IMR-90 (cell line): ENCODE measurements around the gene RTP5. TPM values are rescaled to one million over a fixed set of nuclear protein-coding genes. Genes with fewer than 3 reads are reported as not detected.

Source experiments
- ATAC-seq: fragments of 200-7000 bp; cut with Tn5 transposase; 2 replicates; pipeline ENCODE4 v1.9.1; 2020; ENCODE audit warnings: low read depth, mild to moderate bottlenecking, moderate library complexity
- BruUV-seq: library from RNA; stranded (reverse); fragments of 400-500 nt; replicated peaks from 2 replicates; lab custom pipeline; 2021; lab: Mats Ljungman, UMichigan
- CTCF ChIA-PET: fragments of 300-600 bp; formaldehyde crosslinking; extraction: SDS; loops from one replicate; lab custom pipeline; 2021; ENCODE audit warnings: antibody characterized with exemption; lab: Yijun Ruan, JAX
- POLR2A ChIA-PET: fragments of 300-600 bp; sonication (Branson Sonifier 250); formaldehyde crosslinking; loops from one replicate; lab custom pipeline; 2022; ENCODE audit warnings: antibody characterized with exemption; ENCODE audit not compliant: unreplicated experiment; lab: Charles Lee
- DNase-seq: peaks from one replicate; pipeline ENCODE4 v3.0.0; 2013
- H2AFZ ChIP-seq: replicated peaks from 2 replicates; pipeline ENCODE3; 2013; ENCODE audit warnings: low read length, mild to moderate bottlenecking; ENCODE audit not compliant: poor library complexity
- H2AK5ac ChIP-seq: 2 replicates; pipeline ENCODE4 v1.6.1; 2013; ENCODE audit warnings: low read depth, low read length, inconsistent platforms
- H2AK9ac ChIP-seq: replicated peaks from 2 replicates; pipeline ENCODE3; 2013; ENCODE audit warnings: mild to moderate bottlenecking, low read depth, low read length, moderate library complexity; ENCODE audit not compliant: poor library complexity
- H2BK120ac ChIP-seq: 2 replicates; pipeline ENCODE4 v1.6.1; 2013; ENCODE audit warnings: low read depth, low read length, inconsistent platforms
- H2BK15ac ChIP-seq: 3 replicates; pipeline ENCODE4 v1.6.1; 2013; ENCODE audit warnings: low read depth, low read length, inconsistent platforms
- H2BK20ac ChIP-seq: 2 replicates; pipeline ENCODE4 v1.6.1; 2013; ENCODE audit warnings: low read depth, mild to moderate bottlenecking, inconsistent platforms, low read length, moderate library complexity
- H2BK5ac ChIP-seq: 2 replicates; pipeline ENCODE4 v1.6.1; 2013; ENCODE audit warnings: mild to moderate bottlenecking, low read depth, low read length, inconsistent platforms; ENCODE audit not compliant: poor library complexity, severe bottlenecking
- H3K14ac ChIP-seq: replicated peaks from 2 replicates; pipeline ENCODE4 v1.6.1; 2013; ENCODE audit warnings: low read depth, low read length, inconsistent platforms
- H3K18ac ChIP-seq: 2 replicates; pipeline ENCODE4 v1.6.1; 2013; ENCODE audit warnings: low read depth, low read length, control low read depth
- H3K23ac ChIP-seq: 2 replicates; pipeline ENCODE4 v1.6.1; 2013; ENCODE audit warnings: low read depth, low read length, inconsistent platforms
- H3K27ac ChIP-seq: 2 replicates; pipeline ENCODE4 v1.5.1; 2013; ENCODE audit warnings: mild to moderate bottlenecking, control low read depth, low read length; ENCODE audit not compliant: insufficient read depth
- H3K27me3 ChIP-seq: 2 replicates; pipeline ENCODE4 v1.6.1; 2013; ENCODE audit warnings: low read length; ENCODE audit not compliant: control insufficient read depth, insufficient read depth
- H3K36me3 ChIP-seq: 2 replicates; pipeline ENCODE4 v1.6.1; 2013; ENCODE audit warnings: low read length, mixed read lengths; ENCODE audit not compliant: control insufficient read depth, insufficient read depth
- H3K4ac ChIP-seq: 2 replicates; pipeline ENCODE4 v1.6.1; 2013; ENCODE audit warnings: low read depth, low read length, inconsistent platforms
- H3K4me1 ChIP-seq: 2 replicates; pipeline ENCODE4 v1.6.1; 2013; ENCODE audit warnings: low read length, mixed read lengths; ENCODE audit not compliant: control insufficient read depth, insufficient read depth
- H3K4me2 ChIP-seq: 2 replicates; pipeline ENCODE4 v1.6.1; 2013; ENCODE audit warnings: low read depth, mild to moderate bottlenecking, control low read depth, low read length, moderate library complexity
- H3K4me3 ChIP-seq: 2 replicates; pipeline ENCODE4 v1.5.1; 2013; ENCODE audit warnings: low read depth, mild to moderate bottlenecking, control low read depth, low read length, moderate library complexity; ENCODE audit not compliant: insufficient read depth
- H3K56ac ChIP-seq: 2 replicates; pipeline ENCODE4 v1.6.1; 2013; ENCODE audit warnings: low read length, inconsistent platforms; ENCODE audit not compliant: insufficient read depth; ENCODE audit errors: extremely low read depth
- H3K79me1 ChIP-seq, 2 experiments: 2 replicates each; pipeline ENCODE4 v1.6.1; 2013; ENCODE audit warnings: low read length in 2 of 2, inconsistent platforms in 1 of 2, low read depth in 1 of 2
- H3K9ac ChIP-seq: 2 replicates; pipeline ENCODE4 v1.6.1; 2013; ENCODE audit warnings: low read depth, low read length, control low read depth
- H3K9me1 ChIP-seq: 2 replicates; pipeline ENCODE4 v1.6.1; 2013; ENCODE audit warnings: low read length, inconsistent platforms; ENCODE audit not compliant: insufficient read depth
- H3K9me3 ChIP-seq: 2 replicates; pipeline ENCODE4 v1.6.1; 2013; ENCODE audit warnings: low read length; ENCODE audit not compliant: control insufficient read depth, insufficient read depth
- H4K20me1 ChIP-seq: 2 replicates; pipeline ENCODE4 v1.6.1; 2013; ENCODE audit warnings: low read length, inconsistent platforms; ENCODE audit not compliant: insufficient read depth
- H4K5ac ChIP-seq: 2 replicates; pipeline ENCODE4 v1.6.1; 2013; ENCODE audit warnings: mild to moderate bottlenecking, low read depth, low read length, control low read depth
- H4K8ac ChIP-seq, 2 experiments: 2 replicates each; pipeline ENCODE4 v1.6.1; 2013; ENCODE audit warnings: low read depth in 2 of 2, low read length in 2 of 2, control low read depth in 1 of 2, inconsistent platforms in 1 of 2
- H4K91ac ChIP-seq: 2 replicates; pipeline ENCODE4 v1.6.1; 2013; ENCODE audit warnings: low read depth, low read length, inconsistent platforms; ENCODE audit not compliant: insufficient read depth
- BHLHE40 ChIP-seq: fragments of 150-350 bp; IDR thresholded peaks from 2 replicates; pipeline ENCODE4 v1.6.1; 2016; ENCODE audit warnings: mild to moderate bottlenecking, low read depth, low read length
- CEBPB ChIP-seq: IDR thresholded peaks from 2 replicates; pipeline ENCODE4 v1.6.1; 2012; ENCODE audit warnings: low read depth, low read length, improper control_type of control experiment
- CHD1 ChIP-seq: IDR thresholded peaks from 2 replicates; pipeline ENCODE4 v1.6.1; 2012; ENCODE audit warnings: low read depth, low read length, improper control_type of control experiment
- FOS ChIP-seq: fragments of 150-350 bp; IDR thresholded peaks from 2 replicates; pipeline ENCODE4 v1.6.1; 2016; ENCODE audit warnings: low read depth, low read length
- MAFK ChIP-seq: IDR thresholded peaks from 2 replicates; pipeline ENCODE4 v1.6.1; 2012; ENCODE audit warnings: low read depth, low read length, improper control_type of control experiment
- MAZ ChIP-seq: IDR thresholded peaks from 2 replicates; pipeline ENCODE4 v1.6.1; 2012; ENCODE audit warnings: low read depth, mild to moderate bottlenecking, low read length, improper control_type of control experiment, moderate library complexity, borderline replicate concordance
- MXI1 ChIP-seq: IDR thresholded peaks from 2 replicates; pipeline ENCODE4 v1.6.1; 2012; ENCODE audit warnings: low read depth, mild to moderate bottlenecking, low read length, moderate library complexity, borderline replicate concordance
- NFE2L2 ChIP-seq: fragments of 150-350 bp; IDR thresholded peaks from 2 replicates; pipeline ENCODE4 v1.6.1; 2016; ENCODE audit warnings: low read depth, mild to moderate bottlenecking, low read length
- RAD21 ChIP-seq: IDR thresholded peaks from 2 replicates; pipeline ENCODE4 v1.6.1; 2012; ENCODE audit warnings: low read length, improper control_type of control experiment
- RCOR1 ChIP-seq: IDR thresholded peaks from 2 replicates; pipeline ENCODE4 v1.6.1; 2012; ENCODE audit warnings: mild to moderate bottlenecking, low read length, improper control_type of control experiment; ENCODE audit not compliant: insufficient replicate concordance
- RFX5 ChIP-seq: IDR thresholded peaks from 2 replicates; pipeline ENCODE4 v1.8.0; 2012; ENCODE audit warnings: low read depth, mild to moderate bottlenecking, low read length, moderate library complexity
- SMC3 ChIP-seq: fragments of 150-350 bp; IDR thresholded peaks from 2 replicates; pipeline ENCODE4 v1.6.1; 2016; ENCODE audit warnings: low read depth, mild to moderate bottlenecking, antibody characterized with exemption, low read length, moderate library complexity
- WGBS, 2 experiments: methylation state at CpG; one replicate each; pipeline versions ENCODE4 v1.1.5 to v1.1.7; 2013; ENCODE audit warnings: missing lambda C conversion rate in 2 of 2; ENCODE audit not compliant: insufficient read length in 1 of 2; ENCODE audit errors: extremely low coverage in 2 of 2; 5-methylcytosine and 5-hydroxymethylcytosine counted together
- dilution Hi-C: fragments of 300-500 bp; cut with HindIII; formaldehyde crosslinking; loops from one replicate; pipeline ENCODE4 v1.14.3; 2018; ENCODE audit warnings: low sequenced_read_pairs; ENCODE audit not compliant: unreplicated experiment
- in situ Hi-C: fragments of 300-500 bp; cut with MboI; formaldehyde crosslinking; loops from 3 replicates; pipeline ENCODE4 v1.14.3; 2019; ENCODE audit warnings: low sequenced_read_pairs, inconsistent platforms, mixed read lengths
- intact Hi-C: fragments of 100-400 bp; cut with micrococcal nuclease; formaldehyde crosslinking; loops from 2 replicates; pipeline ENCODE4 v1.10.0; 2022
- polyA plus RNA-seq, 3 experiments: library from polyadenylated mRNA; depleted of rRNA; stranded (reverse); fragments of >200 nt; gene quantifications; 2 replicates each; pipeline ENCODE4 v1.2.3, GENCODE V29; 2012; ENCODE audit warnings: low replicate concordance in 1 of 3
- total RNA-seq: library from RNA; depleted of rRNA; stranded (reverse); fragments of >200 nt; gene quantifications from 2 replicates; pipeline ENCODE4 v1.2.3, GENCODE V29; 2012
- TF ChIP-seq, protein P1 (sequence below): fragments of 150-350 bp; IDR thresholded peaks from 2 replicates; pipeline ENCODE4 v1.6.1; 2017; ENCODE audit warnings: mild to moderate bottlenecking, antibody characterized with exemption, low read length, low read depth
- TF ChIP-seq, protein P2 (sequence below): conservative IDR thresholded peaks from 2 replicates; pipeline ENCODE4 v1.5.1; 2012; ENCODE audit warnings: mild to moderate bottlenecking, low read depth, low read length, improper control_type of control experiment

Gene RTP5
- total and polyA plus RNA-seq, 2 of the 4 experiments (the other 2 are of a cell fraction): not detected

DNA sequence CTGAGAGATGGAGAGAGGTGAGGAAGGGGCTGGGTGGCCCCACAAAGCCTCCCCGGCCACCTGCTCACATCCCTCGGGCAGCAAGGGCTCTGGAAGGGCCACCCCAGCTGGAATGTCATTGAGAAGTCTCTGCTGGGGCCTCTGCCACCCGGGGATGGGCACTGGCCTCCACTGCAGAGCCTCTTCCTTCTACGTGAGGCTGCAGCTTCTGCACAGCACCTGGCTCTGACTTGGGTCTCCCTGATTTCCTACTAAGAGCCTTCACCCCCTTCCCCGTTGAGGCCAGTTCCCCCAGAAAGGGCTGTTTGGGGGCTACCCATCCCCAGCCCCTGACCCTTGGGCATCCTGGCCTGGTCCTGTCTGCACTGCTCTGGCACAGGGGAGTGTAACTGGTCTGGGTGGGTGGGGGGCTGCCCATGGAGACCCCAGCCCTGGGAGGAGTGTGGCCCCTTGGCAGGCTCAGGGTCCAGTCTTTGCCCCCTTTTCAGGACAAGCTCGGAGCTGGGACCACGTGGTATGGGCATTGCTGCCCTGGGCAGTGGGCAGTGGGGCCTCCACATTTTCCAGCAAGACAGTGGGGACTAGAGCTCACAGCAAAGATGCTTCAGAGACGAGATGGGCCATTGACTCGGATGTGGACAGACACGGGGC lies 16.4 kb upstream of the RTP5 start:
- 82% methylated on average over 5 of the region's 10 CpGs; no CpG with 5 or more reads in 1 of the 2 experiments for WGBS, 2 experiments
- no peaks in the 10 kb centered on the region for H4K20me1 ChIP-seq
- peaks cover 3% of the 10 kb centered on the region for H3K4me1 ChIP-seq
- H3K27me3 ChIP-seq: peaks cover 5% of the 10 kb centered on the region; the same call in 1 of the 2 replicates
- H3K9me1 ChIP-seq: no peaks in the 10 kb centered on the region
- no peak overlapping the region for H3K23ac ChIP-seq
- no peak overlapping the region for H3K4me2 ChIP-seq
- no peak overlapping the region for H2AK9ac ChIP-seq
- no peak overlapping the region for H4K8ac ChIP-seq
- no peak overlapping the region for H4K5ac ChIP-seq
- H2AFZ ChIP-seq: peak overlapping the region; percentile 19
- ATAC-seq (no peak), DNase-seq (no peak)
- no peak overlapping the region for H3K14ac ChIP-seq
- no peak overlapping the region for H3K9ac ChIP-seq
- no peak overlapping the region for H2BK120ac ChIP-seq
- no peak overlapping the region for H4K91ac ChIP-seq
- no TSS peak for BruUV-seq
- no peak overlapping the region for H2BK5ac ChIP-seq
- no peak overlapping the region for H3K27ac ChIP-seq
- in situ Hi-C loops (no loop called here), intact Hi-C loops (no loop called here), dilution Hi-C loops (no loop called here)
- H2BK20ac ChIP-seq: no peak overlapping the region
- TF ChIP-seq CHD1 (no peak), CEBPB (no peak), RFX5 (no peak), MXI1 (no peak), SMC3 (no peak), NFE2L2 (no peak), MAFK (no peak), BHLHE40 (no peak), RCOR1 (no peak), MAZ (no peak), FOS (no peak), RAD21 (no peak)
- TF ChIP-seq, protein P1, sequence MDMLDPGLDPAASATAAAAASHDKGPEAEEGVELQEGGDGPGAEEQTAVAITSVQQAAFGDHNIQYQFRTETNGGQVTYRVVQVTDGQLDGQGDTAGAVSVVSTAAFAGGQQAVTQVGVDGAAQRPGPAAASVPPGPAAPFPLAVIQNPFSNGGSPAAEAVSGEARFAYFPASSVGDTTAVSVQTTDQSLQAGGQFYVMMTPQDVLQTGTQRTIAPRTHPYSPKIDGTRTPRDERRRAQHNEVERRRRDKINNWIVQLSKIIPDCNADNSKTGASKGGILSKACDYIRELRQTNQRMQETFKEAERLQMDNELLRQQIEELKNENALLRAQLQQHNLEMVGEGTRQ: no peak
- TF ChIP-seq, protein P2, sequence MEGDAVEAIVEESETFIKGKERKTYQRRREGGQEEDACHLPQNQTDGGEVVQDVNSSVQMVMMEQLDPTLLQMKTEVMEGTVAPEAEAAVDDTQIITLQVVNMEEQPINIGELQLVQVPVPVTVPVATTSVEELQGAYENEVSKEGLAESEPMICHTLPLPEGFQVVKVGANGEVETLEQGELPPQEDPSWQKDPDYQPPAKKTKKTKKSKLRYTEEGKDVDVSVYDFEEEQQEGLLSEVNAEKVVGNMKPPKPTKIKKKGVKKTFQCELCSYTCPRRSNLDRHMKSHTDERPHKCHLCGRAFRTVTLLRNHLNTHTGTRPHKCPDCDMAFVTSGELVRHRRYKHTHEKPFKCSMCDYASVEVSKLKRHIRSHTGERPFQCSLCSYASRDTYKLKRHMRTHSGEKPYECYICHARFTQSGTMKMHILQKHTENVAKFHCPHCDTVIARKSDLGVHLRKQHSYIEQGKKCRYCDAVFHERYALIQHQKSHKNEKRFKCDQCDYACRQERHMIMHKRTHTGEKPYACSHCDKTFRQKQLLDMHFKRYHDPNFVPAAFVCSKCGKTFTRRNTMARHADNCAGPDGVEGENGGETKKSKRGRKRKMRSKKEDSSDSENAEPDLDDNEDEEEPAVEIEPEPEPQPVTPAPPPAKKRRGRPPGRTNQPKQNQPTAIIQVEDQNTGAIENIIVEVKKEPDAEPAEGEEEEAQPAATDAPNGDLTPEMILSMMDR: no peak
- no peak overlapping the region for H3K4me3 ChIP-seq
- no peak overlapping the region for H3K56ac ChIP-seq
- ChIA-PET POLR2A (no interaction called here), CTCF (no interaction called here)
- H2BK15ac ChIP-seq: no peak overlapping the region
- H3K79me1 ChIP-seq: no peaks in the 10 kb centered on the region
- no peak overlapping the region for H3K4ac ChIP-seq
- H3K18ac ChIP-seq: no peak overlapping the region
- H3K36me3 ChIP-seq: no peaks in the 10 kb centered on the region
- no peaks in the 10 kb centered on the region for H3K9me3 ChIP-seq
- no peak overlapping the region for H2AK5ac ChIP-seq
